Gastrocnemius medialis (tissue), 4 donors: ENCODE results near the gene ARHGAP24. TPM values are rescaled to one million over a fixed set of nuclear protein-coding genes. Genes with fewer than 3 reads are reported as not detected.

Source experiments
- ATAC-seq, 2 donors: fragments of 150-250 bp; one replicate each; pipeline ENCODE4 v1.9.1; 2016
- DNase-seq, 2 donors: peaks; one replicate each; pipeline ENCODE4 v3.0.0-alpha.2; 2019
- H3K27ac ChIP-seq, 4 donors: fragments of 200-600 bp; sonication (generic); 1 replicate in 1 of 4; 2 replicates in 3 of 4; pipeline ENCODE4 v1.5.1; 2016 to 2018; ENCODE audit warnings: mild to moderate bottlenecking in 2 of 4, moderate library complexity in 1 of 4
- H3K27me3 ChIP-seq, 3 donors: fragments of 200-600 bp; sonication (generic) in 2 of 3; 1 replicate in 1 of 3; 2 replicates in 2 of 3; pipeline versions ENCODE4 v1.5.1 to v1.6.0; 2016 to 2019; ENCODE audit warnings: mild to moderate bottlenecking in 1 of 3, moderate library complexity in 1 of 3
- H3K36me3 ChIP-seq, 2 donors: fragments of 200-600 bp; sonication (generic) in 1 of 2; one replicate each; pipeline ENCODE4 v1.5.1; 2017 to 2018
- H3K4me1 ChIP-seq, 2 donors: fragments of 200-600 bp; sonication (generic) in 1 of 2; one replicate each; pipeline ENCODE4 v1.5.1; 2016 to 2017; ENCODE audit warnings: mild to moderate bottlenecking in 2 of 2
- H3K4me3 ChIP-seq, 4 donors: fragments of 200-600 bp; sonication (generic) in 3 of 4; 1 replicate in 1 of 4; 2 replicates in 3 of 4; pipeline ENCODE4 v1.5.1; 2016 to 2019; ENCODE audit warnings: mild to moderate bottlenecking in 2 of 4
- H3K9me3 ChIP-seq, 3 donors: fragments of 200-600 bp; sonication (generic) in 2 of 3; 1 replicate in 1 of 3; 2 replicates in 2 of 3; pipeline ENCODE4 v1.5.1; 2016 to 2019
- POLR2A ChIP-seq, 2 donors: fragments of 450-650 bp; IDR thresholded peaks; one replicate each; pipeline ENCODE4 v1.6.1; 2017; ENCODE audit warnings: antibody characterized with exemption in 2 of 2, mild to moderate bottlenecking in 2 of 2, moderate library complexity in 2 of 2
- in situ Hi-C, 4 donors: fragments of 200-750 bp; cut with MboI; loops; one replicate each; pipeline versions ENCODE4 v1.15.0 to v1.8.0; 2017; ENCODE audit warnings: low sequenced_read_pairs in 4 of 4
- intact Hi-C: fragments of 100-400 bp; cut with DNase I; formaldehyde crosslinking; loops from one replicate; pipeline ENCODE4 v1.15.1; 2023; ENCODE audit warnings: low total_unique reads
- total RNA-seq, 4 donors: library from RNA; depleted of rRNA; stranded (reverse); fragments of >200 nt; gene quantifications; one replicate each; pipeline versions ENCODE4 v1.1.0 to v1.2.3, GENCODE V29; 2016
- TF ChIP-seq, protein P1 (sequence below), 5 experiments: fragments of 450-650 bp in 3 of 5; fragments of 200-600 bp in 2 of 5; sonication (generic) in 2 of 5; IDR thresholded peaks in 4 of 5; conservative IDR thresholded peaks in 1 of 5; 1 replicate in 4 of 5; 2 replicates in 1 of 5; pipeline ENCODE4 v1.5.1; 2016 to 2019; ENCODE audit warnings: antibody characterized with exemption in 5 of 5, mild to moderate bottlenecking in 3 of 5, moderate library complexity in 3 of 5

Gene ARHGAP24
- total RNA-seq, 4 donors from 2014 or later: 2.8 to 7.8 (median 5.3) TPM

DNA sequence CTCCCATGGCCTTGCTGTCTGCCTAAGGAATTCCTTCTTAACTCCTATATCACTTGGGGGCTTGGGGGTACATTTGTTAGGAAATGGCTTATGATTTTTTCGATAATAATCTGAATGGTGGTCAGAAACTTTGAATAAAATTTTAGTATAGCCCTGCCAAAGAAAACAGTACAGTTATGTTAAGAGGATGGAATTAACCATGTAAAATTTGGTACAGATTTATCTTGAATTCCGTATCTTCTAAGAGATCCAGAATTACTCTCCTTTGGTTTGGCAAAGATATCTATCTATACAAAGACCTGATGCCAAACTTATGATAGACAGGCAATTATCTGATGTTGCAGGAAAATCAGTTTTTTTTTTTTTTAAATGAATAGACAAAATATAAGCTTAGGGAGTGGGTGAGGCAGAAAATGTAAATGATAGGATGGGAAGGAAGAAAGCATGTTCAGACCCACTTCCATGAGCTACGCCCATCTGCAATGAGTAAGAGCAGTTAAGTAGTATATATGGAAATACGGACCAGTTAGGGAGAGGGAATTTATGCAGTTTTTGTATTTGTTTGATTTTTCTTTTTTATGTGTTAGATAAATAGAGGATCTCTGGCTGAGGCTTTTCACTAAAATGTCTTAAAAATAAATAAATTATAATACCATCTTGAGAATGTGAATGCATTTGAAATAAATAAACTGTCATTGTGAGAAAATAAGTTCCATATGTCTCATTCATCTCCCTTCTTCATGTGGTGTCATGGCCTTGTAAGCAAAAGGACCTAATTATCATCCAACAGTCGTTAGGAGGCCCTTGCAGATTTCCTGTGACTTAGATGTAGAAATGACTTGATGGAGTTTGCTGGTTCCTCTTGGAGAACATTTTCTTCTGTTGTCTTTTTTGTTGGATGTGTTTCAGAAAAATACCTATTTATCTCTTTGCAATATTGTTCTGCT is 389.6 kb downstream of the ARHGAP24 start:
- DNase-seq: no peak
- intact Hi-C loops: no loop called here
- Histone ChIP-seq H3K36me3 (no peaks in the 10 kb centered on the region), H3K27ac (no peak overlapping the region), H3K4me1 (peaks cover 9 to 26% of the 10 kb centered on the region in 2 donors), H3K4me3 (no peak overlapping the region), H3K27me3 (no peaks in the 10 kb centered on the region), H3K9me3 (no peaks in the 10 kb centered on the region)
- TF ChIP-seq, protein P1, sequence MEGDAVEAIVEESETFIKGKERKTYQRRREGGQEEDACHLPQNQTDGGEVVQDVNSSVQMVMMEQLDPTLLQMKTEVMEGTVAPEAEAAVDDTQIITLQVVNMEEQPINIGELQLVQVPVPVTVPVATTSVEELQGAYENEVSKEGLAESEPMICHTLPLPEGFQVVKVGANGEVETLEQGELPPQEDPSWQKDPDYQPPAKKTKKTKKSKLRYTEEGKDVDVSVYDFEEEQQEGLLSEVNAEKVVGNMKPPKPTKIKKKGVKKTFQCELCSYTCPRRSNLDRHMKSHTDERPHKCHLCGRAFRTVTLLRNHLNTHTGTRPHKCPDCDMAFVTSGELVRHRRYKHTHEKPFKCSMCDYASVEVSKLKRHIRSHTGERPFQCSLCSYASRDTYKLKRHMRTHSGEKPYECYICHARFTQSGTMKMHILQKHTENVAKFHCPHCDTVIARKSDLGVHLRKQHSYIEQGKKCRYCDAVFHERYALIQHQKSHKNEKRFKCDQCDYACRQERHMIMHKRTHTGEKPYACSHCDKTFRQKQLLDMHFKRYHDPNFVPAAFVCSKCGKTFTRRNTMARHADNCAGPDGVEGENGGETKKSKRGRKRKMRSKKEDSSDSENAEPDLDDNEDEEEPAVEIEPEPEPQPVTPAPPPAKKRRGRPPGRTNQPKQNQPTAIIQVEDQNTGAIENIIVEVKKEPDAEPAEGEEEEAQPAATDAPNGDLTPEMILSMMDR (IDR thresholded peaks at IDR 0.05 in 4 of 5, conservative IDR thresholded peaks at IDR 0.05 in 1 of 5): no peak
- no peak for TF ChIP-seq POLR2A (IDR thresholded peaks at IDR 0.05)
- in situ Hi-C loops: no loop called here
- ATAC-seq: no peak

DNA sequence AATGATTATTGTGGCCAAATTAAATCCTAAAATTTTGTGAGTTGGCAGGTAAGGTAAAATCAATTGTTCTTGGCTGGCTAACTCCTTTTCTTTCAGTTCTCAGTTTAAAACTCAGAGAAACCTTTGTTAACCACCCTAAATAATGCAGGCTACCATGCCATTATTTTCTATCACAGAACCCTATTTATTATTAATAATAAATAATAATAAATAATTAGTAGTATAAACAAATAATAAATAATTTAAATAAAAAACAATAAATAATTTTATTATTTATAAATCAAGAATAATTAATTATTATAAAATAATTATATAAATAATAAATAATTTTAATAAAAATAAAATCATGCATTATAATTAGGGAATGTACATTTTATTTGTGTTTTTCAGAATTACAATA is 390.3 kb downstream of the ARHGAP24 start:
- Histone ChIP-seq H3K4me1 (peaks cover 2 to 20% of the 10 kb centered on the region in 2 donors), H3K9me3 (no peaks in the 10 kb centered on the region), H3K36me3 (no peaks in the 10 kb centered on the region), H3K27ac (no peak overlapping the region), H3K4me3 (no peak overlapping the region), H3K27me3 (no peaks in the 10 kb centered on the region)
- TF ChIP-seq, protein P1 (IDR thresholded peaks at IDR 0.05 in 4 of 5, conservative IDR thresholded peaks at IDR 0.05 in 1 of 5): no peak
- TF ChIP-seq POLR2A (IDR thresholded peaks at IDR 0.05): no peak
- in situ Hi-C loops (no loop called here), intact Hi-C loops (no loop called here)
- DNase-seq (no peak), ATAC-seq (no peak)

DNA sequence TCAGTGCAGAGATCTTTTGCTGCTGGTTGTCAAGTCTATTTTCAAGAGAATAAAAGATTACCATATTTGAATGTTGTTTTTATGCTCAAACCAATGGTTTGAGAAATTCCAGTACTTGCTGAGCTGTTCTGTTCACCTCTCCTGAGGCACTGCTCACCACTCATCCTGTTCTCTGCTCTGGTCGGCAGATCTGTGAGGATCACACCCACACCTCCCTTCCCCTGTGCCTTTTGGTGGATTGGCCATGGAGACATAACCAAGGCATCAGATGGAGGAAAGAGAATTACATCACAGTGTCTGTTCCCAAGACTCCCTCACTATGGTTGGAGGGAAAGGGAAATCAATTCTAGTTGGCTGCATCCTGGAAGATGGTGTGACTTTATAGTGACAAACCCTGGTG is 391.6 kb downstream of the ARHGAP24 start:
- no peak for TF ChIP-seq POLR2A (IDR thresholded peaks at IDR 0.05)
- TF ChIP-seq, protein P1 (IDR thresholded peaks at IDR 0.05 in 4 of 5, conservative IDR thresholded peaks at IDR 0.05 in 1 of 5): no peak
- H3K36me3 ChIP-seq: no peaks in the 10 kb centered on the region
- no peaks in the 10 kb centered on the region for H3K9me3 ChIP-seq
- intact Hi-C loops: no loop called here
- H3K4me3 ChIP-seq: no peak overlapping the region
- DNase-seq (no peak), ATAC-seq (no peak)
- H3K27me3 ChIP-seq: no peaks in the 10 kb centered on the region
- in situ Hi-C loops: no loop called here
- peaks cover 0 to 17% of the 10 kb centered on the region in 2 donors for H3K4me1 ChIP-seq
- peak overlapping the region in 2 of 4 donors; percentile 5 to 38 for H3K27ac ChIP-seq

DNA sequence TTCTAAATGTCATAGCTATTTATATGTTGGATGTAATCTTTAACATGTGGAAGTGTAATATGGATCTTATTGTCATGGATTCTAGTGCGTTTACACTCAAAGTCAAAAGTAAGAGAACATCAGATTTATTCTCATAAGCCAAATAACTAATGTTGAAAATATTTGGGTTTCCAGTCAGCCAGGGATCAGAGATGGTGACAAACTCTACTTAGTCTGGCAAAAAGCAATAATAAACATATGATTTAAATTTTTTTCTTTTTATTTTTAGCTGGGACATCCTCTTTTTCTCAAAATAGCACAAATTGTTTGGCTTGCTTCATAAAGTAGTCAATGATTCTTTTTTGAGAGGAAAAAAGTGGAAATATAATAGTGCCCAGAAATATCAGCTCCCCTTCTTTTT is 392.3 kb downstream of the ARHGAP24 start:
- no peak for ATAC-seq
- Histone ChIP-seq H3K4me3 (no peak overlapping the region), H3K27ac (no peak overlapping the region), H3K36me3 (no peaks in the 10 kb centered on the region), H3K27me3 (no peaks in the 10 kb centered on the region), H3K4me1 (peaks cover 0 to 17% of the 10 kb centered on the region in 2 donors), H3K9me3 (no peaks in the 10 kb centered on the region)
- in situ Hi-C loops (no loop called here), intact Hi-C loops (no loop called here)
- TF ChIP-seq POLR2A (IDR thresholded peaks at IDR 0.05): no peak
- TF ChIP-seq, protein P1 (IDR thresholded peaks at IDR 0.05 in 4 of 5, conservative IDR thresholded peaks at IDR 0.05 in 1 of 5): no peak
- no peak for DNase-seq
